HG03460 (cell line): ENCODE data around the gene NOXRED1.
A peak's percentile ranks its signal among the peaks of the same experiment; 100 is the strongest.

Source experiments
- ATAC-seq: cut with Tn5 transposase; IDR thresholded peaks from one replicate; pipeline ENCODE4 v1.9.1; 2021; ENCODE audit not compliant: unreplicated experiment

Gene NOXRED1

DNA sequence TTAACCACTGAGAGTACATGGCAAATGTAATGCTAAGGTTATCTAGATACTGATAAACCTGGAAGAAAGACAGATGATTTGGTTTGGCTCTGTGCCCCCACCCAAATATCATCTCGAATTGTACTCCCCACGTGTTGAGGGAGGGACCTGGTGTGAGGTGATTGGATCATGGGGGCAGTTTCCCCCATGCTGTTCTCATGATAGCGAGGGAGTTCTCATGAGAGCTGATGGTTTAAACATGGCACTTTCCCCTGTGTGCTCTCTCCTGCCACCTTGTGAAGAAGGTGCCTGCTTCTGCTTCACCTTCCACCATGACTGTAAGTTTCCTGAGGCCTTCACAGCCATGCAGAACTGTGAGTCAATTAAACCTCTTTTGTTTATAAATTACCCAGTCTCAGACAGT is 14.2 kb downstream of the NOXRED1 start:
- no peak for ATAC-seq

DNA sequence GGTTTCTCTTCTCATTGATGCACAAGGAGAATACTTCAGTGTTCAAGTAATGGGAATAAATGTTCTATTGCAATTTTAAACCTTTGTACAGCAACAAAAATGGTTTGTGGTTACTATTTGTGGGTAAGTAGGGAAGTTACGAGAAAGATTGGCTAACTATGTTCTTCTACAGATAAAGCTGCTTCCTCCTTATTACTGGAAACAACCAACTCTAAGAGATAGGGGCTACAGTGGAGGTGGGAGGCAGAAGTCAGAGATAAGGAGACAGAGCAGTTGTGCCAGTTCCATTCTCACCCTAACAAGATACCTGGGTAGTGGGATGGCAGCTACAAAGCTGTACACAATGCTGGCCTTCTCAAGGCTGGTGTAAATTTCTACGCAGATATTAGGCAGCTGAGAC is 16.2 kb downstream of the NOXRED1 start:
- no peak for ATAC-seq

DNA sequence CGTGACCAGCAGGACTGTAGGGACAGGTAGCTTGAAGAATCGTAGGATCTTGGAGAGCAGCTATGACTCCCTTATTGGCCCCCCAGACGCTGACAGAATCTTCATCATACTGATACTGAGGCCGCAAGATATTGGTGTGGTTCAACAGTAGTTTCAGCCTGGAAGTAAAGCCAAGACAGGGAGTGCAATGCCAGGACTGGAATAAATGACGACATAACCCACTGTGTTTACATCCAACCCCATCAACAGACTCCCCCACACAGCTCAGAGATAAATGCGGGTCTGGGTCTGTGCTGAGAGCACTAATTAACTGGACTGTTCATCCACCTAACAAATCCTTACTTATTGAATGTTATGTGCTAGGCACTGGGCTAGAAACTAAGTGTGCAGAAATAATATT is 16.6 kb downstream of the NOXRED1 start:
- ATAC-seq, result no peak

DNA sequence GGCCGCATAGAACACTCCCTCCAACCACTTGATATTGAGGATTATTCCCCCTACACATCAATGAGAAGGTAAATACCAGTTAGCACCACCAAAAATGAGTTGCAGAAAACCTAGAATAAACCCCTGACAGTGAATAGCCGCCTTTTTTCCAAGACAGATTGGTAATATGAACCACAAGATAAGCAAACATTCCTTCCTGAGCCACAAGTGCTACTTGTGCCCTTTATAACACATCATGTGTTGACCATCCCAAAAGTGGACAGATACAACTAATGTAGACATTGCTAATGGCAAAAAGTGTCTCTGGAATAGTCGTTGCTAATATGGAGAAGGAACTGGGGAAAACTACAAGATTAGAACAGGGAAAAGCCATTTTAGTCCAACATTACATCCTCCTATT is 17.2 kb downstream of the NOXRED1 start:
- no peak for ATAC-seq

DNA sequence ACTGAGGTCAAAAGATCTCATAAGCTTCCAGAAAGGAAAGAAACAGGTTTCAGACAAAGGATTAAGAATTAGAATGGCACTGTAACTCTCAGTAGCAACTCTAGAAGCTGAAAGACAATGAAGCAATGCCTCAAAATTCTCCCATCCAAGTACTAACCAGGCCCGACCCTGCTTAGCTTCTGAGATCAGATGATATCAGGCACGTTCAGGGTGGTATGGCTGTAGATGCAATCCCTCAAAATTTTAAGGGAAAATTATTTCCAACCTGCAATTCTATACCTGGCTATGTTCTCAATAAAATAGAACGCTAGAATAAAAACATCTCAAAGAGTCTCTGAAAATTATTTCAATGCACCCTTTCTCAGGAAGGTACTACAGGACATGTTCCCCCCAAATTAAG is 19.6 kb downstream of the NOXRED1 start:
- no peak for ATAC-seq

DNA sequence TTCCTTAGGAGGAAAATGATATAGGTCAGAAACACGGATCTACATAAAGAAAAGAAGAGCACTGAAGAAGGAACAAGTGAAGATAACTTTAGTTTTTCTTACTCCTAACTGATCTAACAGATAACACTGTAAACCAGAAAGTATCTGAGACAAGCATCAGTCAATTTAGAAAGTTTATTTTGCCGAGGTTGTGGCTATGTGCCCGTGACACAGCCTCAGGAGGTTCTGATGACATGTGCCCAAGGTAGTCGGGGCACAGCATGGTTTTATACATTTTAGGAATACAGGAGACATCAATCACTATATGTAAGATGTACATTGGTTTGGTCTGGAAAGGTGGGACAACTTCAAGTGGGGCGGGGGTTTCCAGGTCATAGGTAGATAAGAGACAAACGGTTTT is 23.1 kb downstream of the NOXRED1 start:
- ATAC-seq, result no peak

DNA sequence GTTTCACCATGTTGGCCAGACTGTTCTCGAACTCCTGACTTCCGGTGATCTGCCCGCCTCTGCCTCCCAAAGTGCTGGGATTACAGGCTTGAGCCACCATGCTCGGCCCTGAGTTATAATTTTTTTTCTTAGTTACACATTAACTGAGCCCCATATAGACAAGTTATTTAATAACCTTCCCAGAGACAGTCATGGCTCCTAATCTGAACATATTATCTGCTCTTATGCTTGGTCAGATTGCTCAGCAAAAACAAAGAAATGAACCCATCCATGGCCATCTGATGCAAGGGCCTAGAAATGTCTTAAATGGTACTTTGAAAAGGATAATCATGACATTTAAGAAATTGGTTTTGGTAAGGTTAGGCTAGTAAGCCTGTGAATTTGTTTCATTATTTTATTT is 33.1 kb downstream of the NOXRED1 start:
- ATAC-seq, result no peak

DNA sequence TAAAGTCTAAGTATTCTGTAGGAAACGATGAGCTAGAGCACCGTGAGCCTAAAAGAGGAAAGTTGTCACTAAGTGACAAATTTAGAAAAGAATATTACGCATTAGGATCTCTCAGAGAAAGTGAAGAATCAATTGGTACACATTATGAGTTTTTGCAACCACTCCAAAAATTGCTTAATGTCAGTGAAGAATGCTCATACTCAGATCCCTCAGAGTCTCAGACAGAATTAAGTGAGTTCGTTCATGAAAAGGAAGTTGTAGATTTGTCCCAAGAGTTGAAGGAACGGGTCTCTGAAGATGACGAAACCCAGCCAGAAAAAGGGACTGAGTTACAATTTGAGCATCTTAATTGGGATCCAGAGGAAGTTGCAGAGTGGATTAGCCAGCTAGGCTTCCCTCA is 44.6 kb downstream of the NOXRED1 start:
- ATAC-seq, result no peak

DNA sequence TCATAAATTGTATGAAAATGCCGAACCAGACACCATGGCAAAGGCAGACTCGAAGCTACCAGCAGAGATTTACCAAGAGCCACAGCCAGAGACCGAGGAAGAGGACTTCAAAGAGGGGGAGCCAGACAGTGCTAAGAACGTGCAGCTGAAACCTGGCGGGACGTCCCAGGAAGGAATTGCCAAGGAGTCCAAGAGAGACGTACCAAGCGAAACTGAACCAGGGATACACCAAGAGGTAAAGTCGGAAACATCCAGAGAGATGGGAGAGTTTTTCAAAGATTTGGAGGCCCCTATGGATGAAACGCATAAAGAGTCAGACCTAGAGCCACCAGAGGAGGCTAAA is 45.9 kb downstream of the NOXRED1 start:
- no peak for ATAC-seq

DNA sequence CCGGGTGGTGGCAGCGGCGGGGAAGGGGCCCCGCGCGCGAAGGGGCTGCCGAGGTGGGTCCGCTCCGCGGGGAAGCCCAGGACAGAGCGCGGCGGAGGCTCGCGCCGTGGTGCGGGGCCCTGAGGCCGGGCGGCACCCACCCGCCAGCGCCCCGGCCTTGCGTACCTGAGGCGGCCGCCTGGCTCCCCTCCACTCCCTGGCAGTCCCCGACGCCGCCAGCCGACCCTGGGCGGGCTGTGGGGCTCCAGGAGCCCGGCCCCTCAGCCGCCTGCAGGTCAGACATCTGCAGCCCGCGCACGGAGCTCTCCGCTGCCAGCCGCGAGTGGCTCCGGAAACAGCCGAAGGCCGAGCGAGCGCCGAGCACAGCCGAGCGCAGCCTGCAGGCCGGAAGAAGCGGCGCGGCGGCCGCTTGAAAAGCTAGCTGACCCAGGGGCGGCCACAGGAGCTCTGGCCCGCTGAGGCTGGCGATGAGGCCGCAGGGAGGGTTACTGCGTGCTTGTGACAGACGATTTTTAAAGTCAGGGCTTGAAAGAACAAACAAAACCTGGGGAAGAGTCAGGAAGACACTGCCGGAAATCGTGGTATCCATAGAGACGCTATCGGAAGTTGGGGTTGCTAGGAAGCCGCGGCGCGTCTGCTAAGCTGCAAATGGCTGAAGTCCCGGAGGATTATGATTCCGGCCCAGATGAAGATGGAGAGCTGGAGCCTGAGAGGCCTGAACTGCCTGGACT is 46.4 kb downstream of the NOXRED1 start, which contains the start of the genes SAMD15 and TMED8:
TSS of gene SAMD15 (plus strand) at position 609 of the 731 bp plus-strand sequence. CDS start at position 649, 40 bp downstream.
TSS of gene TMED8 (minus strand) at position 324 of the 731 bp plus-strand sequence. CDS start at position 283, 41 bp downstream.
- ATAC-seq, result peak; percentile 83

DNA sequence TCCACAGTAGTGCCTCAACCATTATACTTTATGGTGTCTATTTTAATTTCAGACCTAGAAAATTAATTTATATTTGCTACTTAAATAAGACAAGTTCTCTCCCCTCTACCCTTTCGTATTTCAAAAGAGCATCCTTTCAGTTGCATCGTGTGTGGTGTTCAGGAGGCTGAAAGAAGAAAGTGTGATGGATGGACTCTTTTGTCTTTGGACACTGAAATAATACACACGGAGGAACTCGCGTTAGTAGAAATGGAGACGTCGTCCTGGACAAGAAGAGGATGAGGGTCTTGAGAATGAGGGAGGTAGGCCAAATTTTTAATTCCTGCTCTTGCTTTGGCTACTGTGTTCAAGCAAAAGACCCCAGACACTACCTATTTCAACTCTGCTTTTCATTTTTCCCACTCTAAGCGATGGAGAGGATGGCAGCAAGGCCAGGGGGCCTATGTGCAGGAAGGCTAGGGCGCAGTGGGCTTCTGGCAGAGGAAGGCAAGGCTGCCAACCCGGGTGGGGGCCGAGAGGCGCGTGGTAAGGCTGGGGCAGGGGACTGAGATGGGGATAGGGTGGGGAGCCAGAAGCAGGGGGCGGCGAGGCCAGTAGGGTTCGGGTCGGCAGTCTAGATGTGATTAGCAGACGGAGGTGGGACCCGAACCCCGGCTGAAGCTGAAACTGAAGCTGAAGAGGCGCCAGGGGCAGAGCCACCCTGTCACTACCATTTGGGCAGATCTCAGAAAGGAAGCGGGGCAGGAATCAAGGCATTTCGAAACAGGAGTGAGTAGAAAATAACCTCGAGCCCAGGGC is 47.2 kb downstream of the NOXRED1 start:
- ATAC-seq, result peak; percentile 14

DNA sequence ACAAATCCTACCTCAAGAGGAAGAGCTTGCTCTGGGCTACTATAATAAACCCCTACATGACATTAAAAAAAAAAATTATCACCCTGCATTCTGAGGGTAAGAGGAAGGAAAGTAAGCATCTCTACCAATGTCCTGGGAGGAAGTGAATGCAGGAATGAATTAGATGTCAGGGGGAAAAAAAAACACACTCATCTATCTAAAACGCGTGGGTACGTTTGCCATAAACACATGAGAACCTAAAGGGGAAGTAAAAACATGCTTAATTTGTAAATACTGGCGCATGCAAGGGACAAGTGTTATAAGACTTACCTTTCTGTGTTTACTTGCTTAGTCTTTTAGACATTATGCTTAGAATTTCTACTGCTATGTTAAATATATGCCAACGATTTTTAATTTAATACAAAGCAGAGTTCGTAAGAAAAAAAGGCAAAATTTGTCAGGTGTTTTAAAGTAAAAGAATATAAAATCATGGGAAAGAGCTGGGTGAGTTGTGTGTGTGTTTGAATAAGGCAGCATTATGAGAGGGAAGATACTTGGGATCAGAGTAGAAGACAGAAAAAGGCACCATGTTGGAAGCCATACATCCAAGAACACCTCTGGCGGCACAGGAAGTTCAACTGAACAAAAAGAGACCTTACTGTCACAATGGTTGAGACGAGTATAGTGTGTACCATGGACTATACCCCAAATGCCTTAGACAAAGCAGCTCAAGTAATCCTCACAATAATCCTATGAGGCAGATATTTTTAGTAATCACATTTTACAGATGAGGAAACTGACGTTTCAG is 48.0 kb downstream of the NOXRED1 start:
- no peak for ATAC-seq

DNA sequence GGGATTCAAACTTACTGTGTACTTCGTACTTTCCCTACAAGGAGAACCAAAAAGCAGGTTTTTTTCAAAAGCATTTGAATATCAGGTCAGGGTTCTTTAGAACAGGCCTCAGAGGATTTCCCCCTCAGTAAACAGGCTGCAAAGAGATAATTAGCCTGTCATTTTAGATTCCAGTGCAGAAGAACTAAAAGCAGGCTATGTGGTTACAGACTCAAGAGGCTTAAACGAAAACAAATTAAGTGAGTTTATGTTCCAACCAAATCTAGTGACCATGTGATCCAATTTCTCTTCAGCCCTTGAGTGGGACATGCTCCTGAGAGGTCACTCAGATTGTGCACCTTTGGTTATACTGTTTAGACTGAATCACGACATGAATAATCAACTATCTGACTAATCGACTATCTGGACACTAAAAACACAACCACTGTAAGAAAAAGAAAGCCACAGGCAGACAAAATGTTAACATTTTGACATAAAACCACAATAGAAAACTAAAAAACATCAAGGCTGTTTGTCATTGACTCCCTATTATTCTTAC is 51.0 kb downstream of the NOXRED1 start:
- peak; percentile 39 for ATAC-seq

DNA sequence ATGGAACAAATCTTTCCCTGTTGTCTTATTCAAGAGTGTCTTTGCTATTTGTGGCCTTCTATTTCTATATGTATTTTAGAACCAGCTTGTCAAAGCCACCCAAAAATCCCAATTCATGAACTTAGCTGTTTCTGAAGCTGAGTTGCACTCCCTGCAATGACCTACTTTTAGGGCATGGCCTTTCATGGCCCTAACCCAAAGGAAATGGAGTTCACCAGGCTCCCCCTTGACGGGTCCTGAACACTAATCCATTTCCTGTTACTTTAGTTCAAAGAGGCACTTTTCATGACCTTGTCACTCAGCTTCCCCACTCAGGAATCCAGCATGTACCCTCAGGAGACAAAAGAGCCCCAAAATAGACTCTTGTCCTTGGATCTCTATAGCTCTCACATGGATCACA is 54.0 kb downstream of the NOXRED1 start:
- ATAC-seq, result no peak

DNA sequence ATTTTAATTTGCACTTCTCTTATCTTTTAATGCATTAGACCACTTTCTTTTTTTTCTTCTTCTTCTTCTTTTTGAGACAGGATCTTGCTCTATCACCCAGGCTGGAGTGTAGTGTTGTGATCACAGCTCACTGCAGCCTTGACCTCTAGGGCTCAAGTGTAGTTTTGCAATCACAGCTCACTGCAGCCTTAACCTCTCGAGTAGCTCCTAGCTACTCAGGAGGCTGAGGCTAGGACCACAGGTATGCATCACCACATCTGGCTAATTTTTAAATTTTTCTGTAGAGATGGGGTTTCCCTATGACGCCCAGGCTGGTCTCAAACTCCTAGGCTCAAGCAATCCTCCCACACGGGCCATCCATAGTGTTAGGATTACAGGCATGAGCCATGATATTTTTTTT is 59.2 kb downstream of the NOXRED1 start:
- no peak for ATAC-seq

DNA sequence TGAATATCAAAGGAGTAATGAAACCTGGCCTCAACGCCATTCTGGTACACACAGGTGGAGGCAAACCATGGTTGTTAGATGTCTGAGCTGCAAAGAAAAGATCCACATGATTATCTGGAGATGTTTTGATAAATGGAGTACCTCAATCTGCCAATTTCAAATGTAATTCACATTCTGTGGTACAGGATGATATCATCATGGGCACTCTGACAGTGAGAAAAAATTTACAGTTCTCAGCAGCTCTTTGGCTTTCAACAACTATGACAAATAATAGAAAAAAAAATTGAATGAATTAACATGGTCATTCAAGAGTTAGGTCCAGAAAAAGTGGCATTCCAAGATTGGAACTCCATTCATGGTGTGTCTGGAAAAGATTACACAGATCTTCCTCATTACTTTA is 63.7 kb downstream of the NOXRED1 start:
- ATAC-seq, result no peak

DNA sequence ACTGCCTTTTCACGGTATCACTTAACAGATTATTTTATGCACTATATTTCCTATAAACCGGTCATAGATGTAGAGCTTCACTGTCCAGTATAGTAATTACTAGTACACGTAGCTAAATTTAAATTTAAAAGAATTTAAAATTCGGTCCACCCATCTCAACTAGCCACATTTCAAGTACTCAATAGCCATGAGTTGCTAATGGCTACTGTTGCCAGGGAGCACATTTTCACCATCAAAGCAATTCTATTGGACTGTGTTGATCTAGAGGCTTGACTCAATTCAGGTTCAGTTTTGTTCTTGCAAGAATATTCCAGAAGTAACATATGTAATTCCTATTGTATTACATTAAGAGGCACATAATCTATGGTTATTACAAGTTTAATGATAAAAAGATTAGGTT is 66.4 kb downstream of the NOXRED1 start:
- ATAC-seq, result no peak

DNA sequence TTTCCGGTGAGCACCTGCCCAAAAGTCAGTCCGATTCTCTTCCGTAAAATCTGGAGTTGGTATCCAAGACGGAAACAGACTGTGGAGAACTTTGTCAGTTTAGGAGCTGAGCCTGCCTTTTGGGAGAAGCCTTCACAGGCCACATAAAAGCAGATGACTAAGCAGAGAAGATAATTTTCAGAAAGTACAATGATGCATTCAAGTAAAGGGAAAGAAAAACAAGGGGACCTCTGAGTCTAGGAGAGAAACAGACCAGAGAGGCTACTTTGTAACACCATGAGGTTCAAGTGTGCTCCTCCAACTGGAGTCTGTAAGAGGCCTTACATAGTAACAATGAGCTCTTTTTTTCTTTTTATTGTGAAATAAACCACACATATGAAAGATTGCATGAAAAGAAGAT is 67.5 kb downstream of the NOXRED1 start:
- ATAC-seq, result no peak

DNA sequence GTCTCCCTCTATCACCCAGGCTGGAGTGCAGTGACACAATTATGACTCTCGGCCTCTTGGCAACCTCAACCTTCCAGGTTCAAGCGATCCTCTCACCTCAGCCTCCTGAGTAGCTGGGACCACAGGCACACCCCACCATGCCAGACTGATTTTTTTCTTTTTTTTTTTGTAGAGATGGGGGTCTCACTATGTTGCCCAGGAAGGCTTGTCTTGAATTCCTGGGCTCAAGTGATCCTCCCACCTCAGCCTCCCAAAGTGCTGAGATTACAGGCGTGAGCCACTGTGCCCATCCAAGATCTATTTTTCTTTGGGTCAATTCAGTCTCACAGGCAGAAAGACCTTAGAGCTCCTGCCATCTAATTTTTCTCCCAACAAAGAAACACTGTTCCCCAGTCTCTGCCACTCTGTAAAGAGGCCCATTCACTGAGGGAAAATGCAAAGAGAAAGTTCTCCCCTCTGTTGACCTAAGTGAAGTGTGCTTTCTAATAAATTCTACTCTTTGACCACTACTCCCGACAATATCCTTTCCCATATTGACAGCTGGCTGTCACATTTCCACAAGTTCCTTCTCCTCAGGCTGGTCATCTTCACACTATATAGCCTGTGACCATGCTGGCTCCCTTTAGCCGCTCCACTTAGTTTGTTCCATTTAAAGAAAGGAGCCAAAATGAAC is 69.7 kb downstream of the NOXRED1 start:
- ATAC-seq, result no peak

DNA sequence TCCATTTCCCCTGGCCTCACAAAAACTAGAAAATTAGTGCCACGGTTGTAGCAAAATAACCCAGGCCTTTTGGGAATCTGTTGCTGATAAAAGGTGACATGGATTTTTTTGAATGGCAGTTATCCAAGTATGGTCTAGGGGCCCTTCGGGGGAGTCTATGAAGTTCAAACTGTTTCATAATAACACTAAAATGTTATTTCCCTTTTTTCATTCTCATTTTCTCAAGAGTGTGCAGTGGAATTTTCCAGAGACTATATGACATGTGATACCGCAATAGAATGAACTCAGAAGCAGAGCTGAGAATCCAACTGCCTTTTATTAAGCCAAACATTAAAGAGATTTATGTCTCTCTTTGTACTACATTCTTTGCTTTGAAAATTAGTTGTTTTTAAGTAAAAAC is 75.6 kb downstream of the NOXRED1 start:
- no peak for ATAC-seq

DNA sequence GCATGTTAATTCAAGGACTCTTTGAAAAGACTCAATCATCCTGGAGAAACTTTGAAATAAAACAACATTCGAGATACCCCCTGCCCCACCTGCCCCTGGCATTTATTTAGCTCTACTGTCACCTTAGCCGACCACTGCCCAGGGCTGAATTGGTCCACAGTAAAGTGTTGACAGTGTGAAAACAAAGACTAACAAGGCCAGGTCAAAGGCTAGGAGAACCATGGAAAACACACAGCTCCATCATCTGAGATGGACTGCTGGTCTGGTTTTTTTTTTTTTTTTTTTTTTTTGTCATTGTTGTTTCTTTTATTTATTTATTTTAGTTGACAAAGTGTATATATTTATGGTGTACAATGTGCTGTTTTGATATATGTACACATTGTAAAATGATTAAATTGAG is 76.8 kb downstream of the NOXRED1 start:
- ATAC-seq, result no peak
